Neural cell (in vitro differentiated cells): ENCODE measurements around the gene MCTP2. TPM values are rescaled to one million over a fixed set of nuclear protein-coding genes. Genes with fewer than 3 reads are reported as not detected.

ENCODE experiments used
- H2AFZ ChIP-seq: fragments of 200-600, 300-800 bp; sonication (generic), shearing (Covaris generic); 2 replicates; pipeline ENCODE4 v1.6.0; 2014; ENCODE audit warnings: low read depth, mild to moderate bottlenecking, antibody characterized with exemption, low read length, moderate library complexity
- H3F3A ChIP-seq: fragments of 200-600 bp; shearing (Covaris generic); 2 replicates; pipeline ENCODE4 v1.6.1; 2016; ENCODE audit warnings: mild to moderate bottlenecking, moderate library complexity, mixed read lengths, antibody characterized with exemption, low read length; ENCODE audit not compliant: insufficient read depth, poor library complexity, severe bottlenecking
- H3K27ac ChIP-seq: fragments of 200-600, 300-800 bp; sonication (generic), shearing (Covaris generic); 2 replicates; pipeline ENCODE4 v1.5.1; 2014; ENCODE audit warnings: mild to moderate bottlenecking, low read length, moderate library complexity
- H3K27me3 ChIP-seq: fragments of 300-800, 200-600 bp; sonication (generic), shearing (Covaris generic); 2 replicates; pipeline ENCODE4 v1.6.0; 2014; ENCODE audit warnings: mild to moderate bottlenecking, low read depth, low read length, moderate library complexity; ENCODE audit not compliant: insufficient read depth
- H3K36me3 ChIP-seq: fragments of 300-800, 200-600 bp; sonication (generic), shearing (Covaris generic); 2 replicates; pipeline ENCODE4 v1.5.1; 2014; ENCODE audit warnings: mild to moderate bottlenecking, antibody characterized with exemption, low read length, moderate library complexity; ENCODE audit not compliant: insufficient read depth
- H3K4me2 ChIP-seq: fragments of 300-800, 200-600 bp; sonication (generic), shearing (Covaris generic); 2 replicates; pipeline ENCODE4 v1.6.0; 2014; ENCODE audit warnings: mild to moderate bottlenecking, low read length
- H3K4me3 ChIP-seq: fragments of 300-800, 200-600 bp; sonication (generic), shearing (Covaris generic); 2 replicates; pipeline ENCODE4 v1.5.1; 2014; ENCODE audit warnings: mild to moderate bottlenecking, low read length, moderate library complexity
- H3K79me2 ChIP-seq: fragments of 200-600 bp; shearing (Covaris generic); replicated peaks from 2 replicates; pipeline ENCODE4 v1.6.0; 2014; ENCODE audit warnings: mild to moderate bottlenecking, low read length, moderate library complexity; ENCODE audit not compliant: insufficient read depth
- H3K9ac ChIP-seq: fragments of 300-800, 200-600 bp; sonication (generic), shearing (Covaris generic); 2 replicates; pipeline ENCODE4 v1.6.1; 2016; ENCODE audit warnings: mild to moderate bottlenecking, low read length, mixed read lengths
- H3K9me2 ChIP-seq: fragments of 200-600 bp; shearing (Covaris generic); 2 replicates; pipeline ENCODE4 v1.6.1; 2016; ENCODE audit warnings: mild to moderate bottlenecking, low read length, mixed read lengths; ENCODE audit not compliant: insufficient read depth
- H3K9me3 ChIP-seq: fragments of 200-600, 300-800 bp; sonication (generic), shearing (Covaris generic); 2 replicates; pipeline ENCODE4 v1.6.1; 2016; ENCODE audit warnings: mild to moderate bottlenecking, mixed run types, low read length, moderate library complexity, mixed read lengths
- H4K20me1 ChIP-seq: fragments of 200-600 bp; shearing (Covaris generic); 2 replicates; pipeline ENCODE4 v1.6.1; 2016; ENCODE audit warnings: mild to moderate bottlenecking, mixed run types; ENCODE audit not compliant: insufficient read depth
- CTCF ChIP-seq: fragments of 450-650 bp; IDR thresholded peaks from 2 replicates; pipeline ENCODE4 v1.5.1; 2014; ENCODE audit warnings: antibody characterized with exemption, mild to moderate bottlenecking, moderate library complexity; ENCODE audit not compliant: poor library complexity, severe bottlenecking
- EP300 ChIP-seq: fragments of 450-650 bp; conservative IDR thresholded peaks from 2 replicates; pipeline ENCODE4 v1.6.1; 2014; ENCODE audit warnings: antibody characterized with exemption, mild to moderate bottlenecking, moderate library complexity; ENCODE audit not compliant: poor library complexity, severe bottlenecking
- EZH2 ChIP-seq: fragments of 200-600, 300-800 bp; shearing (Covaris generic), sonication (generic); IDR thresholded peaks from 2 replicates; pipeline ENCODE4 v1.6.1; 2014; ENCODE audit warnings: antibody characterized with exemption, low read length, borderline replicate concordance, mild to moderate bottlenecking; ENCODE audit not compliant: insufficient read depth, poor library complexity, severe bottlenecking
- MXI1 ChIP-seq: fragments of 450-650 bp; conservative IDR thresholded peaks from 2 replicates; pipeline ENCODE4 v1.6.1; 2014; ENCODE audit warnings: antibody characterized with exemption, mild to moderate bottlenecking; ENCODE audit not compliant: poor library complexity, severe bottlenecking
- POLR2AphosphoS5 ChIP-seq: IDR thresholded peaks from 2 replicates; pipeline ENCODE4 v1.6.1; 2012
- RAD21 ChIP-seq: fragments of 450-650 bp; conservative IDR thresholded peaks from 2 replicates; pipeline ENCODE4 v1.6.1; 2014; ENCODE audit warnings: antibody characterized with exemption, mild to moderate bottlenecking, moderate library complexity
- REST ChIP-seq: IDR thresholded peaks from 2 replicates; pipeline ENCODE4 v1.6.1; 2012; ENCODE audit warnings: borderline replicate concordance
- SMC3 ChIP-seq: fragments of 450-650 bp; conservative IDR thresholded peaks from 2 replicates; pipeline ENCODE4 v1.6.1; 2014; ENCODE audit warnings: antibody characterized with exemption, mild to moderate bottlenecking, moderate library complexity; ENCODE audit not compliant: poor library complexity
- TAF1 ChIP-seq: IDR thresholded peaks from 2 replicates; pipeline ENCODE4 v1.6.1; 2012; ENCODE audit warnings: low read depth
- polyA plus RNA-seq: library from polyadenylated mRNA; depleted of rRNA; stranded (reverse); fragments of >200 nt; gene quantifications from 2 replicates; pipeline ENCODE4 v1.2.3, GENCODE V29; 2014

The MCTP2 gene
- polyA plus RNA-seq, 1 donor from 2014 or later: not detected

GRCh38 chr15:94445566-94446160 lies 214.3 kb downstream of the MCTP2 start:
- TF ChIP-seq POLR2AphosphoS5 (no peak), MXI1 (no peak), EZH2 (no peak), CTCF (no peak), EP300 (no peak), REST (no peak), TAF1 (no peak), RAD21 (no peak), SMC3 (no peak)
- Histone ChIP-seq H2AFZ (no peak overlapping the region), H3K27me3 (peaks cover 3% of the 10 kb centered on the region), H3K9me3 (no peaks in the 10 kb centered on the region), H4K20me1 (no peaks in the 10 kb centered on the region), H3F3A (no peaks in the 10 kb centered on the region), H3K36me3 (no peaks in the 10 kb centered on the region), H3K79me2 (no peaks in the 10 kb centered on the region), H3K4me3 (no peak overlapping the region), H3K27ac (no peak overlapping the region), H3K4me2 (no peak overlapping the region), H3K9me2 (no peaks in the 10 kb centered on the region), H3K9ac (no peak overlapping the region)

- Histone ChIP-seq H2AFZ (no peak overlapping the region), H3K9me2 (no peaks in the 10 kb centered on the region), H3K27me3 (peaks cover 3% of the 10 kb centered on the region), H3K4me2 (no peak overlapping the region), H3K27ac (no peak overlapping the region), H3K79me2 (no peaks in the 10 kb centered on the region), H3F3A (no peaks in the 10 kb centered on the region), H3K9ac (no peak overlapping the region), H3K36me3 (no peaks in the 10 kb centered on the region), H4K20me1 (no peaks in the 10 kb centered on the region), H3K9me3 (no peaks in the 10 kb centered on the region), H3K4me3 (no peak overlapping the region)
- TF ChIP-seq RAD21 (no peak), EZH2 (no peak), MXI1 (no peak), TAF1 (no peak), EP300 (no peak), CTCF (no peak), REST (no peak), SMC3 (no peak), POLR2AphosphoS5 (no peak)
These were observed 215.1 kb downstream of the MCTP2 start for GRCh38 chr15:94446441-94446840.
